GM23338 (cell line): ENCODE data around the gene NIT2. TPM values are rescaled to one million over a fixed set of nuclear protein-coding genes. Genes with fewer than 3 reads are reported as not detected.

Source experiments
- ATAC-seq: fragments of 200-7000 bp; cut with Tn5 transposase; 3 replicates; pipeline ENCODE4 v1.9.1; 2020
- DNase-seq: peaks from one replicate; pipeline ENCODE4 v3.0.0-alpha.2; 2015; ENCODE audit warnings: low spot score
- H2AFZ ChIP-seq: fragments of 200-600 bp; sonication (generic); 2 replicates; pipeline ENCODE4 v1.8.0; 2016; ENCODE audit warnings: antibody characterized with exemption, mild to moderate bottlenecking, moderate library complexity
- H3F3A ChIP-seq: fragments of 200-600 bp; sonication (generic); replicated peaks from 2 replicates; pipeline ENCODE4 v1.8.0; 2017; ENCODE audit warnings: antibody characterized with exemption, mixed run types, low read depth
- H3K27ac ChIP-seq: fragments of 200-600 bp; sonication (generic); 2 replicates; pipeline ENCODE4 v1.6.1; 2016; ENCODE audit warnings: low read depth
- H3K27me3 ChIP-seq: fragments of 200-600 bp; sonication (generic); 2 replicates; pipeline ENCODE4 v1.8.0; 2016; ENCODE audit warnings: mild to moderate bottlenecking, mixed run types, moderate library complexity; ENCODE audit not compliant: insufficient read depth
- H3K36me3 ChIP-seq: fragments of 200-600 bp; sonication (generic); 2 replicates; pipeline ENCODE4 v1.8.0; 2016; ENCODE audit warnings: mild to moderate bottlenecking; ENCODE audit not compliant: insufficient read depth
- H3K4me1 ChIP-seq: fragments of 200-600 bp; sonication (generic); 2 replicates; pipeline ENCODE4 v1.8.0; 2016; ENCODE audit warnings: mild to moderate bottlenecking, moderate library complexity; ENCODE audit not compliant: insufficient read depth
- H3K4me2 ChIP-seq: fragments of 200-600 bp; sonication (generic); 2 replicates; pipeline ENCODE4 v1.7.1; 2017; ENCODE audit warnings: mixed run types
- H3K4me3 ChIP-seq: fragments of 200-600 bp; sonication (generic); 2 replicates; pipeline ENCODE4 v1.6.1; 2016; ENCODE audit warnings: mixed run types
- H3K79me2 ChIP-seq: fragments of 200-600 bp; sonication (generic); replicated peaks from 2 replicates; pipeline ENCODE4 v1.8.0; 2017; ENCODE audit warnings: mild to moderate bottlenecking; ENCODE audit not compliant: insufficient read depth
- H3K9me2 ChIP-seq: fragments of 200-600 bp; sonication (generic); 2 replicates; pipeline ENCODE4 v1.8.0; 2017; ENCODE audit not compliant: insufficient read depth
- H4K20me1 ChIP-seq: fragments of 200-600 bp; sonication (generic); replicated peaks from 2 replicates; pipeline ENCODE4 v1.8.0; 2017; ENCODE audit warnings: mild to moderate bottlenecking; ENCODE audit not compliant: insufficient read depth
- H3K27ac Mint-ChIP-seq: 2 replicates; pipeline ENCODE4 v1.8.0; 2020; ENCODE audit warnings: inconsistent platforms, mild to moderate bottlenecking, moderate library complexity, mixed read lengths
- H3K27me3 Mint-ChIP-seq: 3 replicates; pipeline ENCODE4 v1.8.0; 2022; ENCODE audit warnings: low read depth, mild to moderate bottlenecking, moderate library complexity, mixed read lengths, inconsistent platforms; ENCODE audit not compliant: insufficient read depth, poor library complexity
- H3K36me3 Mint-ChIP-seq: 3 replicates; pipeline ENCODE4 v1.8.0; 2021; ENCODE audit warnings: low read depth, mild to moderate bottlenecking, inconsistent platforms, moderate library complexity, mixed read lengths
- H3K4me1 Mint-ChIP-seq: 3 replicates; pipeline ENCODE4 v1.8.0; 2020; ENCODE audit warnings: mild to moderate bottlenecking, inconsistent platforms, mixed read lengths
- H3K4me3 Mint-ChIP-seq: 3 replicates; pipeline ENCODE4 v1.8.0; 2021; ENCODE audit warnings: moderate library complexity, mild to moderate bottlenecking, inconsistent platforms, mixed read lengths
- H3K9me3 Mint-ChIP-seq: 3 replicates; pipeline ENCODE4 v1.8.0; 2020; ENCODE audit warnings: moderate library complexity, mild to moderate bottlenecking, inconsistent platforms, mixed read lengths
- CREB1 ChIP-seq: fragments of 250-450 bp; sonication (Bioruptor Pico); IDR thresholded peaks from 2 replicates; pipeline ENCODE4 v1.5.0; 2020; ENCODE audit warnings: low read depth, mild to moderate bottlenecking, moderate library complexity
- EZH2 ChIP-seq: fragments of 200-600 bp; sonication (generic); IDR thresholded peaks from one replicate; pipeline ENCODE4 v1.8.0; 2017; ENCODE audit warnings: antibody characterized with exemption, mild to moderate bottlenecking, low read depth; ENCODE audit not compliant: unreplicated experiment
- EZH2phosphoT487 ChIP-seq: fragments of 200-600 bp; sonication (generic); IDR thresholded peaks from one replicate; pipeline ENCODE4 v1.8.1; 2018; ENCODE audit warnings: antibody characterized with exemption; ENCODE audit not compliant: unreplicated experiment
- JUNB ChIP-seq: IDR thresholded peaks from one replicate; pipeline ENCODE4 v1.6.1; 2016; ENCODE audit warnings: antibody characterized with exemption; ENCODE audit not compliant: unreplicated experiment
- NANOG ChIP-seq: IDR thresholded peaks from 2 replicates; pipeline ENCODE4 v1.6.1; 2016; ENCODE audit warnings: antibody characterized with exemption, borderline replicate concordance
- POLR2AphosphoS5 ChIP-seq: IDR thresholded peaks from 2 replicates; pipeline ENCODE4 v1.6.1; 2016; ENCODE audit warnings: antibody characterized with exemption, low read depth
- STAT1 ChIP-seq: IDR thresholded peaks from one replicate; pipeline ENCODE4 v1.6.1; 2016; ENCODE audit warnings: antibody characterized with exemption; ENCODE audit not compliant: unreplicated experiment
- ZNF114 ChIP-seq: fragments of 250-450 bp; sonication (Bioruptor Pico); IDR thresholded peaks from 2 replicates; pipeline ENCODE4 v1.5.0; 2020; ENCODE audit warnings: mild to moderate bottlenecking, moderate library complexity
- ZNF331 ChIP-seq: fragments of 250-450 bp; sonication (Bioruptor Pico); IDR thresholded peaks from 2 replicates; pipeline ENCODE4 v1.5.0; 2020; ENCODE audit warnings: low read depth, mild to moderate bottlenecking, moderate library complexity
- ZNF462 ChIP-seq: fragments of 250-450 bp; sonication (Bioruptor Pico); IDR thresholded peaks from 2 replicates; pipeline ENCODE4 v1.5.0; 2020; ENCODE audit warnings: mild to moderate bottlenecking, moderate library complexity
- polyA plus RNA-seq: library from polyadenylated mRNA; unstranded; fragments of >200 nt; fragmentation: Nextera tagmentation; extraction: Ambion mirVana; gene quantifications from 2 replicates; pipeline ENCODE4 v1.2.1, GENCODE V29; 2016
- total RNA-seq: library from RNA; depleted of rRNA; stranded (reverse); fragments of >200 nt; shearing (Covaris generic); gene quantifications from 2 replicates; pipeline ENCODE4 v1.2.3, GENCODE V29; 2014
- TF ChIP-seq, protein P1 (sequence below): IDR thresholded peaks from 2 replicates; pipeline ENCODE4 v1.6.1; 2016; ENCODE audit warnings: antibody characterized with exemption

The NIT2 gene
- total and polyA plus RNA-seq, 2 experiments from 2014 or later, result 19.2 to 53.7 TPM

DNA sequence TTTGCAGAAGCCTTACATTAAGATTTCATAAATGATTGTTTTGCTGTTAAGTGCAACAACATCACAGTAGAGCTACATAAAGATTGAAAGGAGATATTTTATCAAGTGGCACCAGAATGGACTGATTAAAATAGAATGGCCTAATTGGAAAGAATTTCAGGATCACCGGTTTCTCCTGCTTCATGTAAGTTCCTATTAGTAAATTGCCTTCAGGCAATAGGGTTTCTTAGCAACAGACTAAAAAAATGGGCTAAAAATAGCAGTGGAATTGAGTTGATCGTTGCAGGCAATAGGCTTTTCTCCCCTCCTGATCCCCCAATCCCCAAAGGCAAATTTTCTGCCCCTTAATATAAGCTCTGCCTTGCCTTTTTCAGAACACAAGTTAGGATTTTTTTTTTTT is 67.7 kb downstream of the NIT2 start (continued):
- TF ChIP-seq ZNF462 (no peak), EZH2phosphoT487 (no peak), POLR2AphosphoS5 (no peak), ZNF114 (CRISPR knock-in tag) (no peak), ZNF331 (CRISPR knock-in tag) (no peak), NANOG (no peak), EZH2 (no peak)

GRCh38 chr3:100402891-100403290 is 68.3 kb downstream of the NIT2 start:
- Histone ChIP-seq H3K79me2 (peaks cover 87% of the 10 kb centered on the region), H3F3A (no peaks in the 10 kb centered on the region), H3K27me3 (no peaks in the 10 kb centered on the region), H3K36me3 (no peaks in the 10 kb centered on the region), H4K20me1 (peaks cover 11% of the 10 kb centered on the region), H2AFZ (no peak overlapping the region), H3K9me2 (no peaks in the 10 kb centered on the region), H3K4me3 (peak overlapping the region; percentile 65), H3K4me2 (peak overlapping the region; percentile 89), H3K27ac (no peak overlapping the region; the same call in 1 of the 2 replicates), H3K4me1 (peaks cover 16% of the 10 kb centered on the region; the same call in 1 of the 2 replicates)
- Mint-ChIP-seq H3K27ac (peak overlapping the region; percentile 90), H3K9me3 (no peaks in the 10 kb centered on the region), H3K27me3 (peaks cover 5% of the 10 kb centered on the region), H3K36me3 (peaks cover 25% of the 10 kb centered on the region), H3K4me3 (peak overlapping the region; percentile 91), H3K4me1 (peaks cover 26% of the 10 kb centered on the region)
- DNase-seq (no peak), ATAC-seq (no peak)
- TF ChIP-seq STAT1, result no peak
- no peak for TF ChIP-seq NANOG
- no peak for TF ChIP-seq CREB1 (CRISPR knock-in tag)
- TF ChIP-seq EZH2, result no peak
- no peak for TF ChIP-seq EZH2phosphoT487
- no peak for TF ChIP-seq POLR2AphosphoS5
- no peak for TF ChIP-seq JUNB
- TF ChIP-seq, protein P1, sequence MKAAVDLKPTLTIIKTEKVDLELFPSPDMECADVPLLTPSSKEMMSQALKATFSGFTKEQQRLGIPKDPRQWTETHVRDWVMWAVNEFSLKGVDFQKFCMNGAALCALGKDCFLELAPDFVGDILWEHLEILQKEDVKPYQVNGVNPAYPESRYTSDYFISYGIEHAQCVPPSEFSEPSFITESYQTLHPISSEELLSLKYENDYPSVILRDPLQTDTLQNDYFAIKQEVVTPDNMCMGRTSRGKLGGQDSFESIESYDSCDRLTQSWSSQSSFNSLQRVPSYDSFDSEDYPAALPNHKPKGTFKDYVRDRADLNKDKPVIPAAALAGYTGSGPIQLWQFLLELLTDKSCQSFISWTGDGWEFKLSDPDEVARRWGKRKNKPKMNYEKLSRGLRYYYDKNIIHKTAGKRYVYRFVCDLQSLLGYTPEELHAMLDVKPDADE, result no peak
- no peak for TF ChIP-seq ZNF114 (CRISPR knock-in tag)
